K562 (cell line): Measurements from ENCODE around the gene GPHN. TPM values are rescaled to one million over a fixed set of nuclear protein-coding genes. Genes with fewer than 3 reads are reported as not detected.

ENCODE experiments used
- ATAC-seq: fragments of 200-7000 bp; cut with Tn5 transposase; 3 replicates; pipeline ENCODE4 v1.9.1; 2020; ENCODE audit warnings: moderate library complexity
- BruUV-seq: library from RNA; stranded (reverse); fragments of 400-500 nt; replicated peaks from 2 replicates; lab custom pipeline; 2021; lab: Mats Ljungman, UMichigan
- CTCF ChIA-PET: fragments of 300-600 bp; formaldehyde crosslinking; extraction: SDS; loops from one replicate; lab custom pipeline; 2021; ENCODE audit warnings: low intra/inter-chr PET ratio; lab: Yijun Ruan, JAX
- POLR2A ChIA-PET: fragments of 300-600, 350-650 bp; sonication (Branson Sonifier 250); formaldehyde crosslinking; extraction: SDS; loops from one replicate; lab custom pipeline; 2021; ENCODE audit warnings: antibody characterized with exemption, inconsistent platforms; lab: Yijun Ruan, JAX
- DNase-seq, 4 experiments: peaks; one replicate each; pipeline versions ENCODE4 v3.0.0 to v3.0.0-alpha.2; 2011 to 2018; ENCODE audit warnings: low spot score in 3 of 4, mixed read lengths in 3 of 4; ENCODE audit errors: extremely low read depth in 1 of 4
- FAIRE-seq: peaks from 2 replicates; lab custom pipeline; 2011; peaks lifted over from hg19 to GRCh38; lab: Jason Lieb, UNC
- H2AFZ ChIP-seq: 2 replicates; pipeline ENCODE4 v1.6.0; 2011; ENCODE audit warnings: low read depth, low read length, control low read depth, inconsistent platforms
- H3K27ac ChIP-seq: fragments of 200-600 bp; 3 replicates; pipeline ENCODE4 v1.8.0; 2011; ENCODE audit warnings: low read depth, mild to moderate bottlenecking, control low read depth, inconsistent platforms, low read length, moderate library complexity, mixed read lengths; ENCODE audit errors: extremely low read depth
- H3K27me3 ChIP-seq, 2 experiments: fragments of 300-600 bp in 1 of 2; 2 replicates in 1 of 2; 3 replicates in 1 of 2; pipeline versions ENCODE4 v1.6.0 to v1.8.0; 2011; ENCODE audit warnings: inconsistent platforms in 2 of 2, low read length in 2 of 2, mild to moderate bottlenecking in 1 of 2, mixed read lengths in 1 of 2, moderate library complexity in 1 of 2; ENCODE audit not compliant: control insufficient read depth in 2 of 2, insufficient read depth in 2 of 2
- H3K36me3 ChIP-seq: fragments of 300-600 bp; 3 replicates; pipeline ENCODE4 v1.8.0; 2011; ENCODE audit warnings: mild to moderate bottlenecking, low read length, inconsistent platforms; ENCODE audit not compliant: control insufficient read depth, insufficient read depth
- H3K4me1 ChIP-seq, 2 experiments: fragments of 200-600 bp in 1 of 2; replicated peaks in 1 of 2; 2 replicates in 1 of 2; 3 replicates in 1 of 2; pipeline versions ENCODE4 v1.5.1 to v1.8.0; 2011; ENCODE audit warnings: inconsistent platforms in 2 of 2, low read length in 2 of 2, mild to moderate bottlenecking in 1 of 2, mixed read lengths in 1 of 2, moderate library complexity in 1 of 2; ENCODE audit not compliant: control insufficient read depth in 2 of 2, insufficient read depth in 2 of 2
- H3K4me2 ChIP-seq: 2 replicates; pipeline ENCODE4 v1.6.1; 2011; ENCODE audit warnings: low read length, control low read depth, inconsistent platforms, mixed read lengths; ENCODE audit not compliant: insufficient read depth
- H3K4me3 ChIP-seq: fragments of 200-600 bp; sonication (generic), shearing (Covaris generic); 2 replicates; pipeline ENCODE4 v1.5.1; 2016; ENCODE audit warnings: control low read depth, inconsistent platforms
- H3K79me2 ChIP-seq: fragments of 200-600 bp; 3 replicates; pipeline ENCODE4 v1.8.0; 2011; ENCODE audit warnings: low read length, inconsistent platforms; ENCODE audit not compliant: control insufficient read depth, insufficient read depth
- H3K9ac ChIP-seq, 2 experiments: 2 replicates each; pipeline versions ENCODE4 v1.6.0 to v1.6.1; 2011; ENCODE audit warnings: low read depth in 2 of 2, low read length in 2 of 2, control low read depth in 1 of 2, inconsistent platforms in 1 of 2, mild to moderate bottlenecking in 1 of 2, mixed read lengths in 1 of 2; ENCODE audit not compliant: insufficient read depth in 1 of 2
- H3K9me1 ChIP-seq: one replicate; pipeline ENCODE4 v1.6.0; 2011; ENCODE audit warnings: inconsistent platforms, mild to moderate bottlenecking, low read length, moderate library complexity; ENCODE audit not compliant: control insufficient read depth, insufficient read depth
- H3K9me3 ChIP-seq: replicated peaks from 2 replicates; pipeline ENCODE4 v1.5.1; 2011; ENCODE audit warnings: low read depth, low read length, inconsistent platforms; ENCODE audit not compliant: control insufficient read depth, insufficient read depth
- H4K20me1 ChIP-seq: replicated peaks from 2 replicates; pipeline ENCODE4 v1.6.1; 2011; ENCODE audit warnings: low read length, inconsistent platforms, mixed read lengths; ENCODE audit not compliant: control insufficient read depth, insufficient read depth
- AFF4 ChIP-seq: sonication (generic); formaldehyde crosslinking; IDR thresholded peaks from 2 replicates; pipeline ENCODE4 v1.8.0; 2023; ENCODE audit warnings: mild to moderate bottlenecking, missing genetic modification reagents
- ESRRB ChIP-seq: fragments of 250-450 bp; sonication (Bioruptor Pico); IDR thresholded peaks from 2 replicates; pipeline ENCODE4 v1.5.0; 2020; ENCODE audit warnings: mild to moderate bottlenecking, moderate library complexity, borderline replicate concordance
- MED1 ChIP-seq: sonication (generic); formaldehyde crosslinking; IDR thresholded peaks from 2 replicates; pipeline ENCODE4 v1.8.1; 2023; ENCODE audit warnings: missing genetic modification reagents, borderline replicate concordance
- RBM15 ChIP-seq: fragments of 200-400 bp; formaldehyde crosslinking; IDR thresholded peaks from 2 replicates; pipeline ENCODE4 v1.6.1; 2018; ENCODE audit warnings: mild to moderate bottlenecking, low read length, moderate library complexity; ENCODE audit not compliant: insufficient read depth
- RERE ChIP-seq: sonication (generic); formaldehyde crosslinking; IDR thresholded peaks from 2 replicates; pipeline ENCODE4 v1.8.0; 2023; ENCODE audit warnings: missing genetic modification reagents, mild to moderate bottlenecking, borderline replicate concordance
- SMARCC2 ChIP-seq: fragments of 450-650 bp; IDR thresholded peaks from 2 replicates; pipeline ENCODE4 v1.6.1; 2017; ENCODE audit warnings: antibody characterized with exemption, moderate library complexity, mild to moderate bottlenecking, low read depth
- THAP7 ChIP-seq: fragments of 250-450 bp; sonication (Bioruptor Pico); IDR thresholded peaks from 2 replicates; pipeline ENCODE4 v1.5.0; 2021
- ZNF316 ChIP-seq: fragments of 450-650 bp; IDR thresholded peaks from 2 replicates; pipeline ENCODE4 v1.6.1; 2016
- WGBS: fragments of 100-300 bp; shearing (Covaris generic); methylation state at CpG from one replicate; pipeline ENCODE4 v1.1.6; 2016; ENCODE audit warnings: low coverage, mixed read lengths; ENCODE audit not compliant: insufficient coverage; ENCODE audit errors: missing lambda C conversion rate; 5-methylcytosine and 5-hydroxymethylcytosine counted together
- in situ Hi-C: fragments of 300-500 bp; cut with MboI; formaldehyde crosslinking; loops from 4 replicates; pipeline ENCODE4 v1.15.0; 2018; ENCODE audit warnings: inconsistent platforms, mixed read lengths
- intact Hi-C: fragments of 100-400 bp; cut with micrococcal nuclease; formaldehyde crosslinking; loops from 2 replicates; pipeline ENCODE4 v1.14.2; 2022
- polyA plus RNA-seq, 8 experiments: library from polyadenylated mRNA; depleted of rRNA in 4 of 8; stranded (reverse) in 5 of 8; unstranded in 3 of 8; fragments of >200 nt; fragmentation: Nextera tagmentation in 2 of 8; fragmentation: Illumina TruSeq in 1 of 8; extraction: Ambion mirVana in 2 of 8; extraction: Trizol in 1 of 8; gene quantifications; 2 replicates each; pipeline versions ENCODE4 v1.2.1 to v1.2.3, GENCODE V29; 2011 to 2014; ENCODE audit warnings: inconsistent platforms in 1 of 8, missing spikeins in 1 of 8
- total RNA-seq, 7 experiments: library from RNA; depleted of rRNA in 6 of 7; stranded (reverse); fragments of >200 nt in 6 of 7; fragmentation: Illumina TruSeq in 2 of 7; extraction: Trizol in 2 of 7; gene quantifications; 2 replicates each; pipeline versions ENCODE4 v1.2.1 to v1.2.3, GENCODE V29; 2011 to 2021; ENCODE audit warnings: low replicate concordance in 1 of 7

Gene GPHN
- total and polyA plus RNA-seq, 9 of the 15 experiments (the other 6 are each of a cell fraction or from before 2014, with no cell fraction given): 5.9 to 16.0 (median 11.4) TPM

- no peak for FAIRE-seq
- H2AFZ ChIP-seq: no peak overlapping the region
- intact Hi-C loops: no loop called here
- ATAC-seq: no peak
- H3K9ac ChIP-seq: no peak overlapping the region
- WGBS: 43% methylated on average over 2 of the region's 2 CpGs
- CTCF ChIA-PET: no interaction called here
- no peaks in the 10 kb centered on the region for H4K20me1 ChIP-seq
- H3K9me1 ChIP-seq: no peaks in the 10 kb centered on the region
- H3K79me2 ChIP-seq: no peaks in the 10 kb centered on the region
- in situ Hi-C loops: loop anchor here (25.0 kb wide), 1 partner anchor 474 kb away; no protein-coding TSS in a partner anchor
- no peaks in the 10 kb centered on the region for H3K27me3 ChIP-seq
- BruUV-seq: no TSS peak
- H3K4me2 ChIP-seq: no peak overlapping the region
- no peaks in the 10 kb centered on the region for H3K9me3 ChIP-seq
- POLR2A ChIA-PET: no interaction called here
- DNase-seq: no peak
- H3K4me3 ChIP-seq: no peak overlapping the region
- TF ChIP-seq THAP7 (CRISPR knock-in tag) (no peak), ESRRB (no peak), ZNF316 (no peak), SMARCC2 (no peak), RBM15 (no peak), AFF4 (CRISPR knock-in tag) (no peak), MED1 (CRISPR knock-in tag) (no peak), RERE (no peak)
- H3K36me3 ChIP-seq: no peaks in the 10 kb centered on the region
- H3K4me1 ChIP-seq: no peaks in the 10 kb centered on the region
- H3K27ac ChIP-seq: no peak overlapping the region
These were observed 130.7 kb downstream of the GPHN start for GRCh38 chr14:66638689-66639088.
